ENCODE results near the gene SORBS1. TPM values are rescaled to one million over a fixed set of nuclear protein-coding genes. Genes with fewer than 3 reads are reported as not detected.

SORBS1 gene
- total and polyA plus RNA-seq, 2 of the 13 experiments (the other 11 are each of a cell fraction or from before 2014, with no cell fraction given): 16.8 to 39.8 TPM

- WGBS (ENCODE audit: low lambda C conversion rate): 91% methylated on average over 7 of the region's 7 CpGs
- in situ Hi-C loops (cut with HindIII; ENCODE audit: extremely low pct_ligation_motif_present, low pct_unique_long_range_greater_than_20kb): no loop called here
- POLR2A ChIA-PET: interaction anchor here (1.2 kb wide), 1 partner anchor 41 kb away, joined by 3 read pairs; no protein-coding TSS in a partner anchor
- CTCF ChIA-PET (ENCODE audit: low intra/inter-chr PET ratio, low total read pairs): no interaction called here
- intact Hi-C loops (cut with micrococcal nuclease; ENCODE audit: unreplicated experiment): no loop called here
- DNase-seq (ENCODE audit: low spot score) (no peak), ATAC-seq (no peak), FAIRE-seq (peak; percentile 36)
- Histone ChIP-seq H3K79me2 (ENCODE audit: insufficient read depth, low read length) (peaks cover 65% of the 10 kb centered on the region), H3K9ac (ENCODE audit: insufficient read depth, low read depth, low read length) (no peak overlapping the region), H3K9me3 (ENCODE audit: low read length) (no peaks in the 10 kb centered on the region), H3K27me3 (ENCODE audit: control insufficient read depth in 1 of 2, insufficient read depth in 2 of 2, low read length in 2 of 2) (no peaks in the 10 kb centered on the region), H4K20me1 (ENCODE audit: insufficient read depth, low read length) (no peaks in the 10 kb centered on the region), H3K4me3 (replicated peaks in 1 of 3; ENCODE audit: insufficient read depth in 1 of 3, low read depth in 2 of 3, low read length in 3 of 3) (no peak overlapping the region), H3K4me2 (ENCODE audit: low read depth, low read length) (no peak overlapping the region), H3K4me1 (ENCODE audit: insufficient read depth, low read length) (peaks cover 80% of the 10 kb centered on the region), H2AFZ (ENCODE audit: low read length) (no peak overlapping the region), H3K36me3 (replicated peaks in 1 of 2; ENCODE audit: control insufficient read depth in 1 of 2, insufficient read depth in 2 of 2, low read length in 2 of 2) (no peaks in the 10 kb centered on the region; a peak in 1 of 5 replicates), H3K27ac (ENCODE audit: extremely low read length, insufficient read depth, low read length) (no peak overlapping the region)
- TF ChIP-seq ZNF883 (CRISPR knock-in tag; IDR thresholded peaks at IDR 0.05; ENCODE audit: not compliant biosample characterization) (no peak), ZSCAN30 (CRISPR knock-in tag; IDR thresholded peaks at IDR 0.05) (no peak), ATAD3A (CRISPR knock-in tag; IDR thresholded peaks at IDR 0.05) (no peak), MTF2 (CRISPR knock-in tag; IDR thresholded peaks at IDR 0.05; ENCODE audit: borderline replicate concordance) (no peak), HNRNPL (IDR thresholded peaks at IDR 0.05; ENCODE audit: low read depth, low read length) (no peak), MAFG (CRISPR knock-in tag; IDR thresholded peaks at IDR 0.05) (no peak)
- TF ChIP-seq, protein P1, sequence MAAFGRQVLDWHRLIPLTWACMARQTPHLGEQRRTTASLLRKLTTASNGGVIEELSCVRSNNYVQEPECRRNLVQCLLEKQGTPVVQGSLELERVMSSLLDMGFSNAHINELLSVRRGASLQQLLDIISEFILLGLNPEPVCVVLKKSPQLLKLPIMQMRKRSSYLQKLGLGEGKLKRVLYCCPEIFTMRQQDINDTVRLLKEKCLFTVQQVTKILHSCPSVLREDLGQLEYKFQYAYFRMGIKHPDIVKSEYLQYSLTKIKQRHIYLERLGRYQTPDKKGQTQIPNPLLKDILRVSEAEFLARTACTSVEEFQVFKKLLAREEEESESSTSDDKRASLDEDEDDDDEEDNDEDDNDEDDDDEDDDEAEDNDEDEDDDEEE (CRISPR knock-in tag; IDR thresholded peaks at IDR 0.05): no peak
- BruUV-seq (replicated peaks): no TSS peak
These were observed 44.3 kb downstream of the SORBS1 start for GRCh38 chr10:95516774-95517373.

DNA sequence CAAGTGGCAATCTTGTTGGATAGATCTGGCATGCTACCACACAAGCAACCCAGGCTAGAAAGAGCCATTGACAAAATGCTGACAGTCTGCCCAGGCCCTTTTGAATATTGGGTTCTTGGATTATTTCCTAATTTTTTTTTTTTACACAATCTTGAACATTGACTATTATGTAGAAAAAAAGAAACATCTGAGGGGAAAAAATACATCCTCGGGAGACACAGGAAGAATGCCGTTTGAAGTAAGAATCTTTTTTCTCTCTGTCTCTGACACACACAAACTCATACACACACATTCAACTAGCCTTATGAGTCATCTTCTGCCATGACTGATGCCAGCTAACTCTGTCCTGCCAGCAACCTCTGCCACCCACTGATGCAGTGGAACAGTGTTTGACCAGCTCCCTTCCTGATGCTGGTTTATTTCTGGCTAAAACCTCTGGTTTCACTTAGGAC is 47.2 kb downstream of the SORBS1 start:
- peaks cover 96% of the 10 kb centered on the region for H3K4me1 ChIP-seq (ENCODE audit: insufficient read depth, low read length)
- no peak for DNase-seq (ENCODE audit: low spot score)
- no peaks in the 10 kb centered on the region for H3K27me3 ChIP-seq (ENCODE audit: control insufficient read depth in 1 of 2, insufficient read depth in 2 of 2, low read length in 2 of 2)
- peaks cover 73% of the 10 kb centered on the region for H3K79me2 ChIP-seq (ENCODE audit: insufficient read depth, low read length)
- H3K4me3 ChIP-seq (replicated peaks in 1 of 3; ENCODE audit: insufficient read depth in 1 of 3, low read depth in 2 of 3, low read length in 3 of 3): no peak overlapping the region
- BruUV-seq (replicated peaks): no TSS peak
- no peak overlapping the region for H3K9ac ChIP-seq (ENCODE audit: insufficient read depth, low read depth, low read length)
- POLR2A ChIA-PET: interaction anchor here (1.2 kb wide), 1 partner anchor 11 kb away, joined by 3 read pairs; no protein-coding TSS in a partner anchor
- in situ Hi-C loops (cut with HindIII; ENCODE audit: extremely low pct_ligation_motif_present, low pct_unique_long_range_greater_than_20kb): no loop called here
- H3K27ac ChIP-seq (ENCODE audit: extremely low read length, insufficient read depth, low read length): peak overlapping the region; percentile 21
- FAIRE-seq: no peak
- 77% methylated on average over 2 of the region's 2 CpGs for WGBS (ENCODE audit: low lambda C conversion rate)
- no peaks in the 10 kb centered on the region; a peak in 1 of 5 replicates for H3K36me3 ChIP-seq (replicated peaks in 1 of 2; ENCODE audit: control insufficient read depth in 1 of 2, insufficient read depth in 2 of 2, low read length in 2 of 2)
- no peaks in the 10 kb centered on the region for H3K9me3 ChIP-seq (ENCODE audit: low read length)
- intact Hi-C loops (cut with micrococcal nuclease; ENCODE audit: unreplicated experiment): no loop called here
- no peak for TF ChIP-seq ZBTB39 (CRISPR knock-in tag; IDR thresholded peaks at IDR 0.05)
- peak; percentile 65 for TF ChIP-seq FOSL2 (CRISPR knock-in tag; IDR thresholded peaks at IDR 0.05)
- TF ChIP-seq ZNF790 (CRISPR knock-in tag; IDR thresholded peaks at IDR 0.05; ENCODE audit: borderline replicate concordance): no peak
- H4K20me1 ChIP-seq (ENCODE audit: insufficient read depth, low read length): no peaks in the 10 kb centered on the region
- no peak for ATAC-seq
- H2AFZ ChIP-seq (ENCODE audit: low read length): no peak overlapping the region
- CTCF ChIA-PET (ENCODE audit: low intra/inter-chr PET ratio, low total read pairs): no interaction called here
- H3K4me2 ChIP-seq (ENCODE audit: low read depth, low read length): peak overlapping the region; percentile 31; the same call in 1 of the 2 replicates
